ENCODE measurements around the gene MELK.
"Not testable (repeated sequence)": the region's sequence is repeated elsewhere in the genome, so short reads cannot be mapped to it uniquely, and the experiment has no call there.

The MELK gene
- total RNA-seq: 4.7 to 4.9 reads per million in 2 donors

GRCh38 chr9:36572515-36573418 lies at the start of gene MELK:
TSS of gene MELK (plus strand) at chr9:36572895. CDS start at chr9:36581682, 8,787 bp downstream.
- DNase-seq: peak; percentile 72 to 90 (median 78)

- no peak for DNase-seq
Measured at GRCh38 chr9:36530224-36530623, 42.5 kb upstream of the MELK start.

GRCh38 chr9:36532353-36532752 lies 40.3 kb upstream of the MELK start:
- no peak for DNase-seq

- DNase-seq: not testable (repeated sequence)
Measured at GRCh38 chr9:36533726-36534125, 39.0 kb upstream of the MELK start.

- DNase-seq: no peak
Measured at GRCh38 chr9:36535107-36535506, 37.6 kb upstream of the MELK start.

- no peak for DNase-seq
Measured at GRCh38 chr9:36537861-36538260, 34.8 kb upstream of the MELK start.

- no peak for DNase-seq
Measured at GRCh38 chr9:36542355-36542754, 30.3 kb upstream of the MELK start.

- DNase-seq: no peak
Measured at GRCh38 chr9:36543916-36544315, 28.8 kb upstream of the MELK start.

- no peak for DNase-seq
Measured at GRCh38 chr9:36547598-36547997, 25.1 kb upstream of the MELK start.

GRCh38 chr9:36548454-36548853 lies 24.2 kb upstream of the MELK start:
- DNase-seq: no peak

GRCh38 chr9:36550135-36550534 lies 22.6 kb upstream of the MELK start:
- DNase-seq: no peak

GRCh38 chr9:36550631-36551098 lies 22.0 kb upstream of the MELK start:
- peak in 1 of 5 experiments; percentile 19 for DNase-seq

GRCh38 chr9:36551129-36551528 lies 21.6 kb upstream of the MELK start:
- no peak for DNase-seq

GRCh38 chr9:36551910-36552309 lies 20.8 kb upstream of the MELK start:
- DNase-seq: no peak

GRCh38 chr9:36559036-36559695 lies 13.5 kb upstream of the MELK start:
- DNase-seq: no peak

GRCh38 chr9:36560771-36561170 lies 11.9 kb upstream of the MELK start:
- no peak for DNase-seq

GRCh38 chr9:36562801-36563200 lies 9.9 kb upstream of the MELK start:
- not testable (repeated sequence) for DNase-seq

GRCh38 chr9:36566813-36567221 lies 5.9 kb upstream of the MELK start:
- DNase-seq: no peak

- not testable (repeated sequence) for DNase-seq
Measured at GRCh38 chr9:36568681-36569080, 4.0 kb upstream of the MELK start.

GRCh38 chr9:36571333-36571732 lies 1.4 kb upstream of the MELK start:
- DNase-seq: no peak

GRCh38 chr9:36574045-36574444 lies 1.4 kb downstream of the MELK start:
- not testable (repeated sequence) for DNase-seq

- DNase-seq: no peak
Measured at GRCh38 chr9:36575411-36575882, 2.8 kb downstream of the MELK start.

GRCh38 chr9:36576866-36577265 lies 4.2 kb downstream of the MELK start:
- DNase-seq: peak in 1 of 5 experiments; percentile 18
